ENCODE data around the gene ARHGAP21.
A peak's percentile ranks its signal among the peaks of the same experiment; 100 is the strongest.

ARHGAP21 gene

GRCh38 chr10:24722676-24723385, 856 bp downstream of the ARHGAP21 start:
- peak; percentile 17 for DNase-seq (ENCODE audit: low read depth)

- DNase-seq (ENCODE audit: low read depth) = no peak
Measured at GRCh38 chr10:24722131-24722675, 1.5 kb downstream of the ARHGAP21 start.

GRCh38 chr10:24721229-24722106, 2.2 kb downstream of the ARHGAP21 start:
- DNase-seq (ENCODE audit: low read depth) = no peak

GRCh38 chr10:24720096-24720495, 3.6 kb downstream of the ARHGAP21 start:
- no peak for DNase-seq (ENCODE audit: low read depth)

- DNase-seq (ENCODE audit: low read depth) = no peak
Measured at GRCh38 chr10:24718031-24718855, 5.4 kb downstream of the ARHGAP21 start.

- DNase-seq (ENCODE audit: low read depth) = no peak
Measured at GRCh38 chr10:24716295-24716694, 7.4 kb downstream of the ARHGAP21 start.

- DNase-seq (ENCODE audit: low read depth) = no peak
Measured at GRCh38 chr10:24715246-24715769, 8.4 kb downstream of the ARHGAP21 start.

- DNase-seq (ENCODE audit: low read depth) = no peak
Measured at GRCh38 chr10:24713086-24713485, 10.6 kb downstream of the ARHGAP21 start.

- DNase-seq (ENCODE audit: low read depth) = no peak
Measured at GRCh38 chr10:24711465-24711864, 12.2 kb downstream of the ARHGAP21 start.

GRCh38 chr10:24708081-24708480, 15.6 kb downstream of the ARHGAP21 start:
- no peak for DNase-seq (ENCODE audit: low read depth)

GRCh38 chr10:24707445-24707844, 16.2 kb downstream of the ARHGAP21 start:
- DNase-seq (ENCODE audit: low read depth) = no peak

- no peak for DNase-seq (ENCODE audit: low read depth)
Measured at GRCh38 chr10:24706479-24707118, 17.1 kb downstream of the ARHGAP21 start.

- no peak for DNase-seq (ENCODE audit: low read depth)
Measured at GRCh38 chr10:24703700-24704099, 20.0 kb downstream of the ARHGAP21 start.

GRCh38 chr10:24701447-24701846, 22.2 kb downstream of the ARHGAP21 start:
- DNase-seq (ENCODE audit: low read depth) = no peak

- no peak for DNase-seq (ENCODE audit: low read depth)
Measured at GRCh38 chr10:24700948-24701347, 22.7 kb downstream of the ARHGAP21 start.

- DNase-seq (ENCODE audit: low read depth) = no peak
Measured at GRCh38 chr10:24698270-24698669, 25.4 kb downstream of the ARHGAP21 start.

- DNase-seq (ENCODE audit: low read depth) = no peak
Measured at GRCh38 chr10:24697080-24697479, 26.6 kb downstream of the ARHGAP21 start.

- no peak for DNase-seq (ENCODE audit: low read depth)
Measured at GRCh38 chr10:24695452-24695851, 28.2 kb downstream of the ARHGAP21 start.

- DNase-seq (ENCODE audit: low read depth) = no peak
Measured at GRCh38 chr10:24694086-24694485, 29.6 kb downstream of the ARHGAP21 start.

GRCh38 chr10:24690961-24691512, 32.6 kb downstream of the ARHGAP21 start:
- DNase-seq (ENCODE audit: low read depth) = no peak

- no peak for DNase-seq (ENCODE audit: low read depth)
Measured at GRCh38 chr10:24685958-24686540, 37.6 kb downstream of the ARHGAP21 start.
